Measurements from ENCODE around the gene GOLIM4. TPM values are rescaled to one million over a fixed set of nuclear protein-coding genes. Genes with fewer than 3 reads are reported as not detected.

GOLIM4 gene
- total RNA-seq, 1 experiment from 2014 or later: 30.0 TPM

- TF ChIP-seq NR1H2 (CRISPR knock-in tag; IDR thresholded peaks at IDR 0.05): no peak
- no peak for TF ChIP-seq CREB1 (CRISPR knock-in tag; IDR thresholded peaks at IDR 0.05)
- no peak for TF ChIP-seq JUN (CRISPR knock-in tag; IDR thresholded peaks at IDR 0.05)
- TF ChIP-seq ZSCAN18 (CRISPR knock-in tag; IDR thresholded peaks at IDR 0.05): no peak
- TF ChIP-seq ZNF263 (CRISPR knock-in tag; IDR thresholded peaks at IDR 0.05; ENCODE audit: low read depth): no peak
- no peak for TF ChIP-seq IRF2 (CRISPR knock-in tag; IDR thresholded peaks at IDR 0.05; ENCODE audit: borderline replicate concordance, low read depth)
- no peak for TF ChIP-seq SMAD3 (CRISPR knock-in tag; IDR thresholded peaks at IDR 0.05; ENCODE audit: borderline replicate concordance)
- no peak for TF ChIP-seq ETV6 (CRISPR knock-in tag; IDR thresholded peaks at IDR 0.05)
- TF ChIP-seq ATF1 (CRISPR knock-in tag; IDR thresholded peaks at IDR 0.05): no peak
- TF ChIP-seq ZMAT4 (CRISPR knock-in tag; IDR thresholded peaks at IDR 0.05): no peak
These were observed 8.6 kb upstream of the GOLIM4 start (continued) for GRCh38 chr3:168104361-168104760.

GRCh38 chr3:168102735-168103410, 7.1 kb upstream of the GOLIM4 start:
- H3K36me3 Mint-ChIP-seq: peaks cover 2% of the 10 kb centered on the region; the same call in 1 of the 2 replicates
- H3K27me3 Mint-ChIP-seq (ENCODE audit: low read depth): no peaks in the 10 kb centered on the region
- TF ChIP-seq EMX1 (CRISPR knock-in tag; IDR thresholded peaks at IDR 0.05): no peak
- no peak for TF ChIP-seq JUN (CRISPR knock-in tag; IDR thresholded peaks at IDR 0.05)
- TF ChIP-seq RORB (CRISPR knock-in tag; IDR thresholded peaks at IDR 0.05): no peak
- no peak for TF ChIP-seq MLX (CRISPR knock-in tag; IDR thresholded peaks at IDR 0.05)
- TF ChIP-seq ZNF396 (CRISPR knock-in tag; IDR thresholded peaks at IDR 0.05; ENCODE audit: borderline replicate concordance): no peak
- TF ChIP-seq FOXP1 (CRISPR knock-in tag; IDR thresholded peaks at IDR 0.05; ENCODE audit: borderline replicate concordance): no peak
- TF ChIP-seq FOXK1 (CRISPR knock-in tag; IDR thresholded peaks at IDR 0.05): no peak
- no peak for TF ChIP-seq ZBTB21 (CRISPR knock-in tag; IDR thresholded peaks at IDR 0.05; ENCODE audit: borderline replicate concordance)
- no peak for TF ChIP-seq ZNF512 (CRISPR knock-in tag; IDR thresholded peaks at IDR 0.05; ENCODE audit: borderline replicate concordance)
- TF ChIP-seq ZNF317 (CRISPR knock-in tag; IDR thresholded peaks at IDR 0.05; ENCODE audit: borderline replicate concordance, low read depth): no peak
- no peak for TF ChIP-seq ZNF423 (CRISPR knock-in tag; IDR thresholded peaks at IDR 0.05)
- no peak for TF ChIP-seq E2F4 (CRISPR knock-in tag; IDR thresholded peaks at IDR 0.05; ENCODE audit: borderline replicate concordance, low read depth)
- no peak for DNase-seq (ENCODE audit: low spot score)
- CTCF ChIA-PET: no interaction called here
- no peak for ATAC-seq
- H3K4me3 Mint-ChIP-seq: no peak overlapping the region
- H3K27ac Mint-ChIP-seq: no peak overlapping the region
- POLR2A ChIA-PET: interaction anchor here (0.9 kb wide), 1 partner anchor 8 kb away, joined by 4 read pairs; no protein-coding TSS in a partner anchor
- H3K9me3 Mint-ChIP-seq: peaks cover 15% of the 10 kb centered on the region
- peaks cover 8% of the 10 kb centered on the region for H3K4me1 Mint-ChIP-seq

Data from WTC11 (cell line).